Smooth muscle cell (in vitro differentiated cells): ENCODE results near the gene SSUH2. TPM values are rescaled to one million over a fixed set of nuclear protein-coding genes. Genes with fewer than 3 reads are reported as not detected.
A peak's percentile ranks its signal among the peaks of the same experiment; 100 is the strongest.

ENCODE experiments used
- DNase-seq: peaks from one replicate; lab custom pipeline; 2025; ENCODE audit not compliant: unreplicated experiment; lab: John Stamatoyannopoulos, UW
- H2AFZ ChIP-seq: fragments of 200-600 bp; sonication (generic); 2 replicates; pipeline ENCODE4 v1.6.0; 2016; ENCODE audit warnings: antibody characterized with exemption, low read depth, mild to moderate bottlenecking
- H3F3A ChIP-seq: fragments of 200-600 bp; sonication (generic); 2 replicates; pipeline ENCODE4 v1.6.0; 2017; ENCODE audit warnings: antibody characterized with exemption, low read depth
- H3K27ac ChIP-seq: fragments of 200-600 bp; sonication (generic); 2 replicates; pipeline ENCODE4 v1.5.1; 2016; ENCODE audit warnings: low read depth, mild to moderate bottlenecking
- H3K27me3 ChIP-seq: fragments of 200-600 bp; sonication (generic); 2 replicates; pipeline ENCODE4 v1.6.1; 2016; ENCODE audit warnings: low read depth, mild to moderate bottlenecking
- H3K36me3 ChIP-seq: fragments of 200-600 bp; sonication (generic); 2 replicates; pipeline ENCODE4 v1.5.1; 2016; ENCODE audit warnings: low read depth
- H3K4me1 ChIP-seq: fragments of 200-600 bp; sonication (generic); 2 replicates; pipeline ENCODE4 v1.5.1; 2016; ENCODE audit warnings: low read depth
- H3K4me2 ChIP-seq: fragments of 200-600 bp; sonication (generic); 2 replicates; pipeline ENCODE4 v1.6.0; 2016; ENCODE audit warnings: mild to moderate bottlenecking
- H3K4me3 ChIP-seq: fragments of 200-600 bp; sonication (generic); 2 replicates; pipeline ENCODE4 v1.5.1; 2016; ENCODE audit warnings: mild to moderate bottlenecking
- H3K79me2 ChIP-seq: fragments of 200-600 bp; sonication (generic); 2 replicates; pipeline ENCODE4 v1.6.0; 2016; ENCODE audit warnings: low read depth, mild to moderate bottlenecking
- H3K9ac ChIP-seq: fragments of 200-600 bp; sonication (generic); 2 replicates; pipeline ENCODE4 v1.6.0; 2016; ENCODE audit warnings: low read depth
- H3K9me3 ChIP-seq: fragments of 200-600 bp; sonication (generic); replicated peaks from 2 replicates; pipeline ENCODE4 v1.5.1; 2016; ENCODE audit warnings: low read depth
- H4K20me1 ChIP-seq: fragments of 200-600 bp; sonication (generic); 2 replicates; pipeline ENCODE4 v1.6.0; 2016; ENCODE audit warnings: low read depth
- CTCF ChIP-seq: fragments of 200-600 bp; sonication (generic); IDR thresholded peaks from 2 replicates; pipeline ENCODE4 v1.5.1; 2017; ENCODE audit warnings: borderline replicate concordance, mild to moderate bottlenecking, antibody characterized with exemption; ENCODE audit not compliant: insufficient read depth, poor library complexity, severe bottlenecking
- WGBS: methylation state at CpG from one replicate; pipeline ENCODE4 v1.1.7; 2016; ENCODE audit warnings: low lambda C conversion rate; 5-methylcytosine and 5-hydroxymethylcytosine counted together
- polyA plus RNA-seq: library from polyadenylated mRNA; unstranded; fragments of >200 nt; fragmentation: Nextera tagmentation; extraction: Ambion mirVana; gene quantifications from 2 replicates; pipeline ENCODE4 v1.2.1, GENCODE V29; 2016
- total RNA-seq: library from RNA; depleted of rRNA; stranded (reverse); fragments of >200 nt; gene quantifications from 2 replicates; pipeline ENCODE4 v1.2.3, GENCODE V29; 2014

The SSUH2 gene
- total and polyA plus RNA-seq, 2 experiments from 2014 or later = 0.09 TPM; not detected in 1

GRCh38 chr3:8589880-8590556, 54.6 kb downstream of the SSUH2 start:
- Histone ChIP-seq H3K79me2 (no peaks in the 10 kb centered on the region), H3K27me3 (no peaks in the 10 kb centered on the region), H3K4me2 (peak overlapping the region; percentile 9), H3K9me3 (no peaks in the 10 kb centered on the region), H2AFZ (no peak overlapping the region), H3K9ac (no peak overlapping the region), H4K20me1 (no peaks in the 10 kb centered on the region), H3K36me3 (no peaks in the 10 kb centered on the region), H3K4me3 (no peak overlapping the region), H3F3A (peaks cover 10% of the 10 kb centered on the region), H3K27ac (peak overlapping the region; percentile 42), H3K4me1 (peaks cover 6% of the 10 kb centered on the region)
- no peak for DNase-seq
- no peak for TF ChIP-seq CTCF
- WGBS = 46% methylated on average over 6 of the region's 6 CpGs

- H3K27me3 ChIP-seq = no peaks in the 10 kb centered on the region
- H3K4me2 ChIP-seq = no peak overlapping the region
- no peak overlapping the region for H3K9ac ChIP-seq
- TF ChIP-seq CTCF = no peak
- no peak for DNase-seq
- no peaks in the 10 kb centered on the region for H3K9me3 ChIP-seq
- no peak overlapping the region for H3K27ac ChIP-seq
- no peak overlapping the region for H3K4me3 ChIP-seq
- H2AFZ ChIP-seq = no peak overlapping the region
- 93% methylated on average over 2 of the region's 2 CpGs for WGBS
- H3K4me1 ChIP-seq = peaks cover 2% of the 10 kb centered on the region
- H4K20me1 ChIP-seq = no peaks in the 10 kb centered on the region
- no peaks in the 10 kb centered on the region for H3K36me3 ChIP-seq
- H3K79me2 ChIP-seq = no peaks in the 10 kb centered on the region
- peaks cover 7% of the 10 kb centered on the region for H3F3A ChIP-seq
Measured at GRCh38 chr3:8584661-8585060, 59.9 kb downstream of the SSUH2 start.

- no peaks in the 10 kb centered on the region for H3K79me2 ChIP-seq
- H2AFZ ChIP-seq = no peak overlapping the region
- 43% methylated on average over 6 of the region's 6 CpGs for WGBS
- H3K27ac ChIP-seq = peak overlapping the region; percentile 77
- DNase-seq = no peak
- no peaks in the 10 kb centered on the region for H3K27me3 ChIP-seq
- H3K9ac ChIP-seq = no peak overlapping the region
- no peak for TF ChIP-seq CTCF
- H3F3A ChIP-seq = peaks cover 22% of the 10 kb centered on the region
- no peaks in the 10 kb centered on the region for H3K9me3 ChIP-seq
- H3K4me3 ChIP-seq = no peak overlapping the region
- H3K4me1 ChIP-seq = peaks cover 3% of the 10 kb centered on the region
- H3K4me2 ChIP-seq = peak overlapping the region; percentile 43
- H4K20me1 ChIP-seq = no peaks in the 10 kb centered on the region
- no peaks in the 10 kb centered on the region for H3K36me3 ChIP-seq
Measured at GRCh38 chr3:8581806-8582445, 62.7 kb downstream of the SSUH2 start.
